Measurements from ENCODE around the gene CTSA.

GRCh38 chr20:45897692-45898091 lies 6.6 kb downstream of the CTSA start:
- TF ChIP-seq, protein P1, sequence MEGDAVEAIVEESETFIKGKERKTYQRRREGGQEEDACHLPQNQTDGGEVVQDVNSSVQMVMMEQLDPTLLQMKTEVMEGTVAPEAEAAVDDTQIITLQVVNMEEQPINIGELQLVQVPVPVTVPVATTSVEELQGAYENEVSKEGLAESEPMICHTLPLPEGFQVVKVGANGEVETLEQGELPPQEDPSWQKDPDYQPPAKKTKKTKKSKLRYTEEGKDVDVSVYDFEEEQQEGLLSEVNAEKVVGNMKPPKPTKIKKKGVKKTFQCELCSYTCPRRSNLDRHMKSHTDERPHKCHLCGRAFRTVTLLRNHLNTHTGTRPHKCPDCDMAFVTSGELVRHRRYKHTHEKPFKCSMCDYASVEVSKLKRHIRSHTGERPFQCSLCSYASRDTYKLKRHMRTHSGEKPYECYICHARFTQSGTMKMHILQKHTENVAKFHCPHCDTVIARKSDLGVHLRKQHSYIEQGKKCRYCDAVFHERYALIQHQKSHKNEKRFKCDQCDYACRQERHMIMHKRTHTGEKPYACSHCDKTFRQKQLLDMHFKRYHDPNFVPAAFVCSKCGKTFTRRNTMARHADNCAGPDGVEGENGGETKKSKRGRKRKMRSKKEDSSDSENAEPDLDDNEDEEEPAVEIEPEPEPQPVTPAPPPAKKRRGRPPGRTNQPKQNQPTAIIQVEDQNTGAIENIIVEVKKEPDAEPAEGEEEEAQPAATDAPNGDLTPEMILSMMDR (IDR thresholded peaks at IDR 0.05), result no peak
- TF ChIP-seq POLR2A (IDR thresholded peaks at IDR 0.05) (no peak), EP300 (IDR thresholded peaks at IDR 0.05) (no peak)

All from ovary (tissue), 3 donors.